ENCODE results near the gene PRKCH.

DNA sequence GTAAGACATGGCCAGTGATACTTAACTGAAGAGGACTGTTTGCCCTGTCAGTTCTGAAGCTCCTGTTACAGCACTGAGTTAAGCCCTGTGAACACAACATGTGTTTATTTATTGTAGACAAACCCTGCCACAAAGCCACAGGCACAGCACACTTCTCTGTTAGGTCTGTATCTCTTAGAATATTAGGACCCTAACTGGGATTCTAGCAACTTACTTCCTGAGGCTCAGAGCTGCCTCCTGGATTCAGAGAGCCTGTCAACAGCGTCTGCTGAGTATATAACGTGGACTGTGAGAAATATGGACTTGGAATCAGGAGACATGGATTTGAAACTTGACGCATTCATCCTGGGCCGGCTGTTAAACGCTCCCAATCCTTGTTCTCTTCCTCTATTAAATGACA, 238.9 kb downstream of the PRKCH start:
- TF ChIP-seq POLR2A (IDR thresholded peaks at IDR 0.05), result no peak
- TF ChIP-seq, protein P1, sequence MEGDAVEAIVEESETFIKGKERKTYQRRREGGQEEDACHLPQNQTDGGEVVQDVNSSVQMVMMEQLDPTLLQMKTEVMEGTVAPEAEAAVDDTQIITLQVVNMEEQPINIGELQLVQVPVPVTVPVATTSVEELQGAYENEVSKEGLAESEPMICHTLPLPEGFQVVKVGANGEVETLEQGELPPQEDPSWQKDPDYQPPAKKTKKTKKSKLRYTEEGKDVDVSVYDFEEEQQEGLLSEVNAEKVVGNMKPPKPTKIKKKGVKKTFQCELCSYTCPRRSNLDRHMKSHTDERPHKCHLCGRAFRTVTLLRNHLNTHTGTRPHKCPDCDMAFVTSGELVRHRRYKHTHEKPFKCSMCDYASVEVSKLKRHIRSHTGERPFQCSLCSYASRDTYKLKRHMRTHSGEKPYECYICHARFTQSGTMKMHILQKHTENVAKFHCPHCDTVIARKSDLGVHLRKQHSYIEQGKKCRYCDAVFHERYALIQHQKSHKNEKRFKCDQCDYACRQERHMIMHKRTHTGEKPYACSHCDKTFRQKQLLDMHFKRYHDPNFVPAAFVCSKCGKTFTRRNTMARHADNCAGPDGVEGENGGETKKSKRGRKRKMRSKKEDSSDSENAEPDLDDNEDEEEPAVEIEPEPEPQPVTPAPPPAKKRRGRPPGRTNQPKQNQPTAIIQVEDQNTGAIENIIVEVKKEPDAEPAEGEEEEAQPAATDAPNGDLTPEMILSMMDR (IDR thresholded peaks at IDR 0.05), result no peak

Measured in breast epithelium (tissue), 3 donors.